ENCODE measurements around the gene GAB2.

GAB2 gene

GRCh38 chr11:78420255-78420764 is 2.7 kb upstream of the GAB2 start:
- no peaks in the 10 kb centered on the region for H3K9me3 ChIP-seq
- no peaks in the 10 kb centered on the region for H3K27me3 ChIP-seq
- H3K36me3 ChIP-seq = no peaks in the 10 kb centered on the region
- peak overlapping the region; percentile 94 for H3K27ac ChIP-seq
- peak overlapping the region; percentile 53 for H3K4me3 ChIP-seq
- H3K9ac ChIP-seq = peak overlapping the region; percentile 89
- TF ChIP-seq Cebpa-rat (IDR thresholded peaks at IDR 0.05) = no peak
- peaks cover 8% of the 10 kb centered on the region; the same call in 1 of the 2 replicates for H4K20me1 ChIP-seq
- peaks cover 80% of the 10 kb centered on the region for H3K4me1 ChIP-seq
- peak overlapping the region; percentile 86 for H3K4me2 ChIP-seq

- H3K4me3 ChIP-seq = peak overlapping the region; percentile 88; the same call in 1 of the 2 replicates
- no peaks in the 10 kb centered on the region for H3K9me3 ChIP-seq
- H3K27ac ChIP-seq = peak overlapping the region; percentile 94
- H3K27me3 ChIP-seq = no peaks in the 10 kb centered on the region
- peaks cover 81% of the 10 kb centered on the region for H3K4me1 ChIP-seq
- peak overlapping the region; percentile 89 for H3K9ac ChIP-seq
- no peak for TF ChIP-seq Cebpa-rat (IDR thresholded peaks at IDR 0.05)
- H4K20me1 ChIP-seq = peaks cover 18% of the 10 kb centered on the region; the same call in 1 of the 2 replicates
- peak overlapping the region; percentile 86 for H3K4me2 ChIP-seq
- no peaks in the 10 kb centered on the region for H3K36me3 ChIP-seq
Measured at GRCh38 chr11:78419327-78419726, 1.7 kb upstream of the GAB2 start.

- Histone ChIP-seq H3K4me3 (peak overlapping the region; percentile 88), H3K9ac (peak overlapping the region; percentile 89), H3K4me1 (peaks cover 81% of the 10 kb centered on the region), H3K36me3 (no peaks in the 10 kb centered on the region), H4K20me1 (peaks cover 23% of the 10 kb centered on the region), H3K4me2 (peak overlapping the region; percentile 86), H3K27ac (peak overlapping the region; percentile 94), H3K27me3 (no peaks in the 10 kb centered on the region), H3K9me3 (no peaks in the 10 kb centered on the region)
- TF ChIP-seq Cebpa-rat (IDR thresholded peaks at IDR 0.05) = no peak
Measured at GRCh38 chr11:78418584-78419211, 1.1 kb upstream of the GAB2 start.

- TF ChIP-seq Cebpa-rat (IDR thresholded peaks at IDR 0.05) = no peak
- Histone ChIP-seq H3K4me1 (peaks cover 81% of the 10 kb centered on the region), H3K4me3 (peak overlapping the region; percentile 88), H3K4me2 (peak overlapping the region; percentile 86), H3K9ac (peak overlapping the region; percentile 89), H4K20me1 (peaks cover 30% of the 10 kb centered on the region), H3K27me3 (no peaks in the 10 kb centered on the region), H3K36me3 (peaks cover 4% of the 10 kb centered on the region; the same call in 1 of the 2 replicates), H3K9me3 (no peaks in the 10 kb centered on the region), H3K27ac (peak overlapping the region; percentile 94)
Measured at GRCh38 chr11:78417888-78418583, 416 bp upstream of the GAB2 start.

GRCh38 chr11:78416285-78417174 is 1.1 kb downstream of the GAB2 start:
- H3K4me1 ChIP-seq = peaks cover 69% of the 10 kb centered on the region
- H3K9ac ChIP-seq = peak overlapping the region; percentile 89
- no peak for TF ChIP-seq Cebpa-rat (IDR thresholded peaks at IDR 0.05)
- no peaks in the 10 kb centered on the region for H3K27me3 ChIP-seq
- peak overlapping the region; percentile 88 for H3K4me3 ChIP-seq
- H4K20me1 ChIP-seq = peaks cover 38% of the 10 kb centered on the region
- H3K36me3 ChIP-seq = peaks cover 9% of the 10 kb centered on the region; the same call in 1 of the 2 replicates
- H3K9me3 ChIP-seq = peaks cover 6% of the 10 kb centered on the region
- H3K4me2 ChIP-seq = peak overlapping the region; percentile 82
- peak overlapping the region; percentile 94 for H3K27ac ChIP-seq

- peak overlapping the region; percentile 68 for H3K9ac ChIP-seq
Measured at GRCh38 chr11:78415338-78415737, 2.3 kb downstream of the GAB2 start.

GRCh38 chr11:78414321-78415051 is 3.1 kb downstream of the GAB2 start:
- Histone ChIP-seq H3K9ac (peak overlapping the region; percentile 68; the same call in 1 of the 2 replicates), H3K4me3 (peak overlapping the region; percentile 88), H3K4me1 (peaks cover 49% of the 10 kb centered on the region), H4K20me1 (peaks cover 47% of the 10 kb centered on the region), H3K27me3 (no peaks in the 10 kb centered on the region), H3K9me3 (peaks cover 26% of the 10 kb centered on the region), H3K36me3 (peaks cover 28% of the 10 kb centered on the region), H3K27ac (peak overlapping the region; percentile 94), H3K4me2 (peak overlapping the region; percentile 82)
- TF ChIP-seq Cebpa-rat (IDR thresholded peaks at IDR 0.05) = no peak

More at GRCh38 chr11:78415338-78415737, 2.3 kb downstream of the GAB2 start:
- H3K27me3 ChIP-seq = no peaks in the 10 kb centered on the region
- H3K4me1 ChIP-seq = peaks cover 57% of the 10 kb centered on the region
- H3K4me3 ChIP-seq = peak overlapping the region; percentile 88
- H4K20me1 ChIP-seq = peaks cover 44% of the 10 kb centered on the region
- TF ChIP-seq Cebpa-rat (IDR thresholded peaks at IDR 0.05) = no peak
- H3K9me3 ChIP-seq = peaks cover 18% of the 10 kb centered on the region
- peaks cover 20% of the 10 kb centered on the region for H3K36me3 ChIP-seq
- H3K4me2 ChIP-seq = peak overlapping the region; percentile 82
- peak overlapping the region; percentile 94 for H3K27ac ChIP-seq

GRCh38 chr11:78408619-78409018 is 9.0 kb downstream of the GAB2 start:
- H3K36me3 ChIP-seq = peaks cover 68% of the 10 kb centered on the region
- no peak for TF ChIP-seq Cebpa-rat (IDR thresholded peaks at IDR 0.05)
- H4K20me1 ChIP-seq = peaks cover 66% of the 10 kb centered on the region
- no peak overlapping the region for H3K27ac ChIP-seq
- H3K4me2 ChIP-seq = no peak overlapping the region
- H3K9ac ChIP-seq = no peak overlapping the region
- peaks cover 78% of the 10 kb centered on the region for H3K9me3 ChIP-seq
- H3K4me3 ChIP-seq = no peak overlapping the region
- H3K27me3 ChIP-seq = no peaks in the 10 kb centered on the region
- H3K4me1 ChIP-seq = peaks cover 23% of the 10 kb centered on the region

Data from BLaER1 (cell line).